ENCODE results near the gene PAM16. TPM values are rescaled to one million over a fixed set of nuclear protein-coding genes. Genes with fewer than 3 reads are reported as not detected.

PAM16 gene
- total and polyA plus RNA-seq, 2 of the 8 experiments (the other 6 are each of a cell fraction or from before 2014, with no cell fraction given), result 78.3 to 198 TPM

DNA sequence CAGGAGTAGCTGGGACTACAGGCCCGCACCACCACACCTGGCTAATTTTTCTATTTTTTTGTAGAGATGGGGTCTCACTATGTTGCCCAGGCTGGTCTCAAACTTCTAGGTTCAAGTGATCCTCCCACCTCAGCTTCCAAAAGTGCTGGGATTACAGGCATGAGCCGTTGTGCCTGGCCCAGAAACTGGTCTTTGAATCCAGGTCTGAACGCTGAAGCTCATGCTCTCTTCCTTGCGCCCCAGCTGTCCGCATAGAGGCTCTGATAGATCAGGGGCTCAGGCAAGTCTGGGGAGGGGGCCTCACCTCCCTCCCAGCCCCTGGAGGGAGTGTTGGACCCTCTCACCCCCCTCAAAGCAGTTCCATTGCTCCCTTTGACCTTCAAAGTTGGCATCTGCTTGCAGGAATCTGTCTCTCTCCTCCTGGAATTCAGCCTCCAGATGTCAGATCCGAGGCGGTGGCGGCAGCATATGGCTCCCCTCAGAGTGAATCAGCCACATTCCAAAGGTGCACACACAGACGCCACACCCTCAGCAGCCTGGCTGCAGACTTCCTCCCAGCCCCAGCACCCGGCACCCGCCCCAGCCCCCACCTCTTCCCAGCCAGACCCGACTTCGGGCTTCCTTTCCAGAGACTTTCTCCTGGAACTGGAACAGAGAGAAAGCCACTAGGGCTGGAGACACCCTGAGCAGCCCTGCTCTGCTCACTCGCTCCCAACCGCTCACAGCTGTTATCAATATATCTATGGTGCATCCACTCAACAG is 52.2 kb downstream of the PAM16 start:
- ChIA-PET POLR2A (ENCODE audit: partially characterized antibody) (interaction anchor here (0.6 to 25.6 kb wide), 9 partner anchors 8 to 94 kb away, joined by 3 to 403 read pairs (median 6); partner anchors contain the start of genes GLIS2 and TFAP4), CTCF (ENCODE audit: partially characterized antibody) (interaction anchor here (0.6 to 12.0 kb wide), 12 partner anchors 9 to 129 kb away, joined by 3 to 300 read pairs (median 13); partner anchors contain the start of genes GLIS2 and TFAP4)
- FAIRE-seq, result no peak
- Histone ChIP-seq H3K27me3 (replicated peaks in 1 of 4; ENCODE audit: control insufficient read depth in 3 of 4, extremely low read depth in 1 of 4, insufficient read depth in 3 of 4, low read length in 3 of 4) (no peaks in the 10 kb centered on the region), H2AFZ (ENCODE audit: low read length) (no peak overlapping the region), H3K4me1 (replicated peaks in 1 of 4; ENCODE audit: control insufficient read depth in 3 of 4, insufficient read depth in 4 of 4, low read length in 3 of 4) (peaks cover 4 to 13% (median 5%) of the 10 kb centered on the region in 4 experiments), H3K4me2 (ENCODE audit: insufficient read depth in 1 of 2, low read depth in 2 of 2, low read length in 2 of 2) (peak overlapping the region; percentile 20 to 49; a peak in 2 of 4 replicates), H3K4ac (replicated peaks; ENCODE audit: insufficient read length, low read depth, low read length) (no peak overlapping the region), H3K4me3 (ENCODE audit: extremely low read depth in 1 of 4, insufficient read depth in 2 of 4, low read depth in 3 of 4, low read length in 4 of 4) (no peak overlapping the region), H2BK12ac (ENCODE audit: low read depth, low read length) (0 out of 2 replicates have a peak overlapping the region, but pooled peaks have one; percentile 39), H3K23ac (ENCODE audit: insufficient read length) (no peak overlapping the region), H3K79me2 (ENCODE audit: control insufficient read depth in 1 of 2, insufficient read depth in 2 of 2, low read length in 2 of 2) (no peaks in the 10 kb centered on the region), H3K36me3 (ENCODE audit: control insufficient read depth in 2 of 4, insufficient read depth in 4 of 4, low read length in 3 of 4) (peaks cover 0 to 5% (median 0%) of the 10 kb centered on the region in 4 experiments; a peak in 1 of 8 replicates), H4K5ac (ENCODE audit: insufficient read length, low read depth, low read length) (no peak overlapping the region), H3K9me3 (ENCODE audit: insufficient read depth in 2 of 2, low read depth in 1 of 2, low read length in 1 of 2) (no peaks in the 10 kb centered on the region), H3K23me2 (ENCODE audit: low read depth, low read length) (no peaks in the 10 kb centered on the region; the same call in 1 of the 2 replicates), H3K56ac (replicated peaks; ENCODE audit: insufficient read length, low read depth, low read length) (no peak overlapping the region), H3K14ac (ENCODE audit: insufficient read length) (no peak overlapping the region), H4K20me1 (replicated peaks in 1 of 2; ENCODE audit: control insufficient read depth in 1 of 2, insufficient read depth in 2 of 2, low read length in 2 of 2) (peaks cover 0 to 2% of the 10 kb centered on the region in 2 experiments), H4K8ac (ENCODE audit: extremely low read depth, insufficient read depth, low read length) (peak overlapping the region; percentile 57; the same call in 1 of the 2 replicates), H2BK15ac (ENCODE audit: low read length) (0 out of 2 replicates have a peak overlapping the region, but pooled peaks have one; percentile 53), H2AK5ac (ENCODE audit: low read depth, low read length) (0 out of 2 replicates have a peak overlapping the region, but pooled peaks have one; percentile 53), H3K9ac (replicated peaks in 1 of 4; ENCODE audit: extremely low read depth in 1 of 4, low read depth in 3 of 4, low read length in 3 of 4) (no peak overlapping the region), H2BK20ac (ENCODE audit: low read length) (0 out of 2 replicates have a peak overlapping the region, but pooled peaks have one; percentile 80), H2BK120ac (replicated peaks; ENCODE audit: low read depth, low read length) (no peak overlapping the region), H2BK5ac (ENCODE audit: low read depth, low read length) (peak overlapping the region; percentile 52; the same call in 1 of the 2 replicates), H3K27ac (ENCODE audit: low read depth, low read length) (no peak overlapping the region; the same call in 1 of the 2 replicates), H3K79me1 (ENCODE audit: low read depth, low read length) (no peaks in the 10 kb centered on the region; the same call in 1 of the 2 replicates), H3K18ac (ENCODE audit: extremely low read depth, low read length) (peak overlapping the region; percentile 32; the same call in 1 of the 2 replicates), H4K91ac (replicated peaks; ENCODE audit: insufficient read length, low read length) (no peak overlapping the region)
- peak in 1 of 2 experiments; percentile 66 for DNase-seq (ENCODE audit: low read depth in 1 of 2, low spot score in 2 of 2)
- 81% methylated on average over 11 of the region's 15 CpGs; no CpG with 5 or more reads in 1 of the 2 experiments for WGBS, 2 experiments (ENCODE audit: extremely low coverage in 1 of 2, insufficient coverage in 1 of 2, insufficient read length in 1 of 2, insufficient replicate concordance in 2 of 2, low coverage in 1 of 2, low lambda C conversion rate in 2 of 2, missing lambda C conversion rate in 1 of 2)
- TF ChIP-seq, protein P1, sequence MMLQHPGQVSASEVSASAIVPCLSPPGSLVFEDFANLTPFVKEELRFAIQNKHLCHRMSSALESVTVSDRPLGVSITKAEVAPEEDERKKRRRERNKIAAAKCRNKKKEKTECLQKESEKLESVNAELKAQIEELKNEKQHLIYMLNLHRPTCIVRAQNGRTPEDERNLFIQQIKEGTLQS (IDR thresholded peaks at IDR 0.05; ENCODE audit: insufficient read depth, low read depth, low read length), result no peak
- no peak for TF ChIP-seq EGR1 (IDR thresholded peaks at IDR 0.05; ENCODE audit: borderline replicate concordance, low read depth, low read length)
- TF ChIP-seq, protein P2, sequence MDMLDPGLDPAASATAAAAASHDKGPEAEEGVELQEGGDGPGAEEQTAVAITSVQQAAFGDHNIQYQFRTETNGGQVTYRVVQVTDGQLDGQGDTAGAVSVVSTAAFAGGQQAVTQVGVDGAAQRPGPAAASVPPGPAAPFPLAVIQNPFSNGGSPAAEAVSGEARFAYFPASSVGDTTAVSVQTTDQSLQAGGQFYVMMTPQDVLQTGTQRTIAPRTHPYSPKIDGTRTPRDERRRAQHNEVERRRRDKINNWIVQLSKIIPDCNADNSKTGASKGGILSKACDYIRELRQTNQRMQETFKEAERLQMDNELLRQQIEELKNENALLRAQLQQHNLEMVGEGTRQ (IDR thresholded peaks at IDR 0.05; ENCODE audit: low read length), result no peak
- no peak for TF ChIP-seq CTBP2 (IDR thresholded peaks at IDR 0.05; ENCODE audit: borderline replicate concordance, insufficient read depth, insufficient read length, low read length)
- no peak for TF ChIP-seq BACH1 (IDR thresholded peaks at IDR 0.05; ENCODE audit: low read length)
- TF ChIP-seq SIN3A (conservative IDR thresholded peaks at IDR 0.05 in 1 of 2, IDR thresholded peaks at IDR 0.05 in 1 of 2; ENCODE audit: low read depth in 1 of 2, low read length in 2 of 2), result 0 out of 4 replicates have a peak, but pooled peaks have one; percentile 35 to 58
- no peak for TF ChIP-seq RFX5 (IDR thresholded peaks at IDR 0.05; ENCODE audit: borderline replicate concordance, low read depth, low read length)
- no peak for TF ChIP-seq JUN (IDR thresholded peaks at IDR 0.05; ENCODE audit: low read depth, low read length)
